HG03571 (cell line): ENCODE results near the gene KLHL24.
"Not testable (repeated sequence)": the region's sequence is repeated elsewhere in the genome, so short reads cannot be mapped to it uniquely, and the experiment has no call there.

Experiments
- ATAC-seq: cut with Tn5 transposase; IDR thresholded peaks from one replicate; pipeline ENCODE4 v1.9.1; 2021; ENCODE audit not compliant: unreplicated experiment

The KLHL24 gene, protein sequence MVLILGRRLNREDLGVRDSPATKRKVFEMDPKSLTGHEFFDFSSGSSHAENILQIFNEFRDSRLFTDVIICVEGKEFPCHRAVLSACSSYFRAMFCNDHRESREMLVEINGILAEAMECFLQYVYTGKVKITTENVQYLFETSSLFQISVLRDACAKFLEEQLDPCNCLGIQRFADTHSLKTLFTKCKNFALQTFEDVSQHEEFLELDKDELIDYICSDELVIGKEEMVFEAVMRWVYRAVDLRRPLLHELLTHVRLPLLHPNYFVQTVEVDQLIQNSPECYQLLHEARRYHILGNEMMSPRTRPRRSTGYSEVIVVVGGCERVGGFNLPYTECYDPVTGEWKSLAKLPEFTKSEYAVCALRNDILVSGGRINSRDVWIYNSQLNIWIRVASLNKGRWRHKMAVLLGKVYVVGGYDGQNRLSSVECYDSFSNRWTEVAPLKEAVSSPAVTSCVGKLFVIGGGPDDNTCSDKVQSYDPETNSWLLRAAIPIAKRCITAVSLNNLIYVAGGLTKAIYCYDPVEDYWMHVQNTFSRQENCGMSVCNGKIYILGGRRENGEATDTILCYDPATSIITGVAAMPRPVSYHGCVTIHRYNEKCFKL

DNA sequence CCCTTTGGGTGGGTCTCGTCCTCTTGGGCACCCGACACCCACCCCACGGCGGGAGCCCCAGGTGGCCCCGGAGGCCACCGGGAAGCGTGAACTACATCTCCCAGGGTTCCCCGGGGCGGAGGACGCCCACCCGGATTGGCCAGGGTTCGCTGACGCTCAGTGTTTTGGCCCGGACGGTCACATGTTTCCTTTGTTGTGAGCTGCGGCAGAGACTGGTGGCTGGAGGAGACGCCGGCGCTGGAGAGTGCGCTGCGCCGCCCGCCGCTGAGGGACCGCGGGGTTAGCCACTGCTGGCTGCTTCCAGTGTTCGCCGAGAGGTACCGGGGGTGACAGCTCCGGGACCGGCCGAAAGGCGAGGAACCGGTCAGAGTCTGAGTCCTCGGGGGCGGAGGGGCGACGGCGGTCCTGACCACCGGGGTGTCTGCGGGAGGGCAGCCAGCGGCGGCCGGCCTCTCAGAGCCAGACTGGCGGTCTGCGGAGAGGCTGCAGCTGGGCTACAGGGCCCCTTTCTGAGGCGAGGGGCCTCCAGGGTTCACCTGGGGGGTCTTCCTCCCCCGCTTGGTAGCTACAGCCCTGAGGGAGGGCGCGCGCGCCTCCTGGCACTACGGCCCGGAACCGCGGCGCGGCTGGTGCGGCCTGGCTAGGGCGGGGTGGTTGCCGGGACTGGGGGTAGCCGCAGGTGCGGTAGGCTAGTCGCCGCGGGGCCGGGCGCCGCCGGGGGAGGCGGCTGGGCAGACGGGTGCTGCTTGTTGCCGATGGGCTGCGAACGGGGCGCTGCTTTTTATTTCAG is at the start of gene KLHL24:
Gene KLHL24 (plus strand): TSS at position 193 of the 790 bp plus-strand sequence. CDS start 14,734 bp downstream, outside the sequence.
- peak; percentile 85 for ATAC-seq

DNA sequence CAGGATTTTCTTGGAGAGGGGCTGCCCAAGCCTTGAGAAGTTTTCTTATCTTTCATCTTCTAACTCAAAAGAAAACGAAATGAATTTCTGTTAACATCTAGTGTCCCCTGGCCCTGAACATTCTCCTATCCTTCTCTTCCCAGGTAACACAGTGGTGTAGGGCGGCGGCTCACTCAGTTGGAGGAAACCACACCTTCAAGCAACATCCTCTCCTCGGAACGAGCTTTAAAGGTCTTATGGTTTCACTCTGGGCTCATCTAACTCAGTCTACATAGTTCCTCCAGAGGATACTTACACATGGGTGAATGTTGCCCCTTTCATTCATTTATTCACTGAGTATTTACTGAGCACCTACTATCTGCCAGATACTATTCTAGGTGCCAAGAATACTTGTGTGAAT is 48.9 kb upstream of the KLHL24 start:
- ATAC-seq: no peak

DNA sequence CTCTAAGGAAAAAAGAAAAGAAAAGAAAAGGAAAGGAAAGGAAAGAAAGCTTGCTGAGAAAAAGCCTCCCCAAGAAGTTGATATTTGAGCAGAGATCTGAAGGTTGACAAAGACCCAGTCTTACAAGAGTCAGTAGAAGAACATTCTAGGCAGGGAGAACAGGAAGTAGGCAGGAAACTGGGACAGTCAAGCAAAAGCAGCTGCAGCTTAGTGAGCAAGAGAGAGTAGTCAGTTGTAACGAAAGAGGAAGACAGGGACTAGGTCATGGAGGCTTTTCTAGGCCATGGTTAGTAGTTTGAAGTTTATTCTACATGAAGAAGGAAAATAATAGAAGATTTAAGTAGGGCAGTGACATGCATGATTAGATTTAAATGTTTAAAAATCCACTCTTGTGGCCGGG is 48.1 kb upstream of the KLHL24 start:
- no peak for ATAC-seq

DNA sequence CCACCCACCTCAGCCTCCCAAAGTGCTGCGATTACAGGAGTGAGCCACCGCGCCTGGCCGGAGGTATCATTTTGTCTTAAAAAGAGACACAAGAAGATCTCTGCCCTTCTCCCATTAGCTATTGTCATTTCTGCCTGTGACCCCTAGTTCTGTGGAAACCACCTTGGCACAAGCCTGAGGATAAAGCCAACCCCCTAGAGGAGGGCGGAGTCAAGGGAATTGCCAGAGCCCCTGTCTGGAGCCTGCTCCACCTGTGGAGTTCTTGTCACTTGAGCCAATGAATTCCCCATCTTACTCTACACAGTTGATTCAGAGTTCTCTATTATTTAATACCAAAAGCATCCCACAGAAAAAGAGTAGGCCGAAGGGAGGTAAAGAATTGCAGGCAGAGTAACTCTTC is 45.0 kb upstream of the KLHL24 start:
- no peak for ATAC-seq

DNA sequence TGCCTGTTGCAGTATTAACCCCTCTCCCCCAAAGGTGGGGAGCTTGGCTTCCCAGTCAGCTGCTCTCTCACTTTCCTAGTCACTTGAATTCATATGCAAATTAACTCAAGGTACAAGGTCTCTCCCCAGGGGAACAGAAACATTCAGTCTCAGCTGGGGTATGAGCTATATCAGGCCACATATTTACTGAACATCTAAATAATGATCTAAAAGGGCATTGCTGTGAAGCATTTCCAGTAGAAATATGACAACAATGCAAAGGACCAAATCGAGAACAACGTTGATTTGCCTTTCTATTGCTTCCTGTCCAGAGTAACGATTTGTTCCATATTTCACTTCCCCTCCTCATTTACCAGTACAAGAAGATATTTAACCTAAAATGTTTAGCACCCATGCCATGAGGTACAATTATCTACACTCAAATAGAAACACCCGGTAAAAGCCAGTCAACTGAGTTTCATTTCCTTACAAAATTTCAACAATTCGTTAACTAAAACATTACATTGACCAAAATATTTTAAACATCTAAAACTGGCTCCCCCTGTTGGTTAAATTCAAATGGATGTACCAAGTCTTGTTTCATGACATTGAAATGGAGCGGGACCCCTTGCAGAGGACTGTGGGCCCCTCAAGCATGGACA is 43.4 kb upstream of the KLHL24 start:
- ATAC-seq: peak; percentile 94

DNA sequence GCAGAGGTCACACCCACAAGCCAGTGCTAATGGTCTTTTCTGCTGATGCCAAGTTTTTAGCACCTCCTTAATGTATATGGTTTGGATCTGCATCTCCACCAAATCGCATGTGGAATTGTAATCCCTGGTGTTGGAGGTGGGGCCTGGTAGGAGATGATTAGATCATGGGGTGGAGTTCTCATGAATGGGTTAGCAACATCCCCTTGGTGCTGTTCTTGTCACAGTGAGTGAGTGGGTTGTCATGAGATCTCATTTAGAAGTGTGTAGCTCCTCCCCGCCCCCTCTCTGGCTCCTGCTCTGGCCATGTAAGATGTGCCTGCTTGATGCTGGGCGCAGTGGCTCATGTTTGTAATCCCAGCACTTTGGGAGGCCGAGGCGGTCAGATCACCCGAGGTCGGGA is 42.6 kb upstream of the KLHL24 start:
- no peak for ATAC-seq

DNA sequence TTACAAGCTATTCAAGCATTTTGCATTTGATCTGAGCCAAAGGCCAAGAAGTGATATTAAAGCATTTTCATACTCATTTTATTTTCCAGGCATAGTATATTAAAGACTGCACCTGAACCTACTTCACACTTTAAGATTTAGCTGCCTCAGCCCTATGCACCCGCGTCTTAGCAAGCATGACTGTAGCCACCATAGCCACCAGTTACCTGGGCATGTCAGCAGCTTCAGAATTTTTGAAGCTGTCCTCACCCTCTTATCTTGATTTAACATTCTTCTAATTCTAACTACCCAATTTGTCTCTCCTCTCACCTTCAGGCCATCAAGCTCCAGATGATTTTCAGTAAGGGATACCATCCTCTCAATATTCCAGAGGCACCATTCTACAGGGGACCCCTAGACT is 40.8 kb upstream of the KLHL24 start:
- ATAC-seq: no peak

DNA sequence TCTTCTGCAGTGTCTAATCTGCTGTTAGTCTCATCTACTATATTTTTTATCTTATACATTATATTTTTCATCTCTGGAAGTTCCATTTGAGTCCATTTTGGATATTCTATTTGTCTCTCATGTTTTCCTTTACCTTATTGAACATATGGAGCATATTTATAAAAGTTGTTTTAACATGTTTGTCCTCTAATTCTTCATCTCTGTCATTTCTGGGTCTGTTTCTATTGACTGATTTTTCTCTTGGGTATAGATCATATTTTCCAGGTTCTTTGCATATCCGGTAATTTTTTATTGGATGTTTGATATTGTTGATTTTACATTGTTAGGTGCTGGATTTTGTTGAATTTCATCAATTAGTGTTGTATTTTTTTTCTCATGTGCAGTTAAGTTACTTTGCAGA is 37.5 kb upstream of the KLHL24 start:
- no peak for ATAC-seq

DNA sequence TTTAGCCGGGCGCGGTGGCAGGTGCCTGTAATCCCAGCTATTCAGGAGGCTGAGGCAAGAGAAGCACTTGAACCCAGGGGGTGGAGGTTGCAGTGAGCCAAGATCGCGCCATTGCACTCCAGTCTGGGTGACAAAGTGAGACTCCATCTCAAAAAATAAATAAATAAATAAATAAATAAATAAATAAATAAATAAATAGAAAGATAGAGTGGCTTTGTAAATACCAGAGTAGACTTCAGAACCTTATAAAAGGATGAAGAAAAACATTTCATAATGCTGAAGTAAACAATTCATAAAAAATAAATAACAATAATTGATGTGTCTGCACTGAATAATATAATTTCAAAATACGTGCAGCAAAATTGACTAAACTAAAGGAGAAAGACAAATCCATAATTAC is 24.1 kb upstream of the KLHL24 start:
- ATAC-seq: not testable (repeated sequence)

DNA sequence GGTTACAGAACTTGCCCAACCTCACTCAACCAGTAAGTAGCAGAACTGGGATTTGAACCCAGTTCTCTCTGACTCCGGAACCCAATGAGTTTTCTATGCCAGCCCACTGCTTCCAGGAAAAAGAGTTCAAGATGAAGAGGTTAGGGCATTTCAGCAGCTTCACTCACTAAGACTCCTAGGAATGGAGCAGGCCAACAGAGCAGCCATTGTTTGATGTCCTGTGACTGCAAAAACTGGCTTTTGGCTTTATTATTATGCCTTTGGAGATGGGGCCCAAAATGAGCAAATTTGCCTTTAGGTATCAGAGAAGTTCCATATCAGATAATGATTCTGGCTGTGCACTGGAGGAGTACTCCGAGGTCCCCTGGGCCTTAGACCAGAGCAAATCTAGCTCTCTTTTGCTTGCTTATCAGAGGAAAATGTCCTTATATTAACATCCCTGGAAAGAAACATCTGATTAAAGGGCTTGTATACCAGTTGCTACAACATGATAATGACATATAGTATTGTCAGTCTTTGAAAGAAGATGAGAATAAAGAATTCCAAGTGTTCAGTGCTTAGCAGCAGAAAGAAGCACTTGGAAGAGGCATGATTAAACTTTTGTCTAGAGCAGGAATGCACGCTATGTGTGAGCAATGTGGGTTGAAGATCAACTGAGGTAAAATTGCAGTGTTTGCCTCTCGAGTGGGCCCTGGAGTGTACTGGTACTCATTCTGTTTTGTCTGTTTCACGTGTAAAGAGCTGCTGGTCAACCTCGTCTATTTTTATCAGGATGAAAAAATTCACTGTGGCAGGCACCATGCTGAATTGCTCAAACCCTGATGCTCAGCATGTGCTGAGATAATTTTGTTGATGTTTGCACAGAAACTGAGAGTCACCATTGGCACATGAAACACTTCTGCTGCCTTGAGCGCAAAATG is 21.8 kb upstream of the KLHL24 start:
- ATAC-seq: no peak

DNA sequence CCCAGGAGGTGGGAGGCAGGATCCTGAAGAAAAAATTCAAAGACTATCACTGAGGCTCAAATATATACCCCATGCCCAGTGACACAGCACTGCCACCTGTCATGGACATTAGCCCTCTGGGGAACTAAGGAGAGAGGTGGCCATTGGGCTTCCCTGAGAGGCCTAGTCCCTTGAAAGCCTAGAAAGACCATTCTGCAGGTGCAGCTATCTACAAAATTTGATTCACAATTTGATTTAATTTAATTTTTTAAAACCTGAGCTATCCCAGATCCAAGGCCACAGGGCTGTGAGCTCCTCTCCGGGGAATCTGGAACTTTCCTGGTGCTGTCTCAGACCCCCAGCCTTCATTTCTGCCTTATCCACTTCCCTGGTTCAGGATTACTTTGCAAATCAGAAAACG is 16.9 kb upstream of the KLHL24 start:
- ATAC-seq: no peak

DNA sequence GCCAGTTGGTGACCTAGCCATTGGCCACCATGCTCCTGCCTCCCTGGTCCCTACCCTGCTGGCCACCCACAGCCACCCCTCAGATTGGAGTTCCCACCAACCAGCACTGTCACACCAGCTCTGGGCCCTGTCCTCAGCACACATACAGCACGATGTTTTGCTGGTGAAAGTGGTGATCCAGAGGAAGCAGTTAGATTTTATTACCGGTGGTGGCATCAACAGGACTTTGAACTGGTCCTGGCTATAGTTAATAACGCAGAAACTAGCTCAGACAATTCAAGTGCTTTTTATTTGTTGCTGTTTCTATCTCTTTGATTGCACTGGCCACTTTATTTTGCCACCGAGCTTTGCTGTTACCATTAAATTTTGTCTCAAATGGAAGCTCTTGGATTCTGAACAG is 16.4 kb upstream of the KLHL24 start:
- ATAC-seq: no peak

DNA sequence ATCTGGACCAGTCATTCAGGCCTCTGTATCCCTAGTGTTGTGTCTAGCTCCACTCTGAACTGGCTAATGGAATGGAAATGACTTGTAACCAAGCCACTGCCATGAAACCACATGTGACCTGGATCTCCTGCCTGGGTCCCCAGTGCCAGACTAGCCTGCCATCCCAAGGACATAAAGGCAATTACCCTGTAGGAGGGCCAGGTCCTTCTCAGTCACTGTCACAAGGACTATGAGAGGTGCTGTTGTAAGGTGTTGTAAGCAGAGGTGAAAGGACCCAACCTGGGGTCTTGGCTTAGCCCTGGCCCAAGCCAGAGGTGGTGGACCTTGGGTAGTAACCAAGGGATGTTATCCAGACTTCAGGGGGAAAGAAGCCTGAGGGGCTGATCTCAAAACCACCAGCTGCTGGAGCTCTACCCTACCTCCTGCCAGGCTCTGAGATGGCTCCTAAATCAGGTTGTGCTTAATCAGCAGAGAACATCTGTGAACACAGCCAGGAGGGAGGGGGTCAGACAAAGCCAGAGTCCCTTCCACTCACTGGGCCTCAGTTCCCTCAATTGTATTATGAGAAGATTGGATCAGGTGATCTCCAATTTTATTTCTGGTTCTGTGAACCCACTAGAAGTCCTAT is 15.7 kb upstream of the KLHL24 start:
- ATAC-seq: no peak

DNA sequence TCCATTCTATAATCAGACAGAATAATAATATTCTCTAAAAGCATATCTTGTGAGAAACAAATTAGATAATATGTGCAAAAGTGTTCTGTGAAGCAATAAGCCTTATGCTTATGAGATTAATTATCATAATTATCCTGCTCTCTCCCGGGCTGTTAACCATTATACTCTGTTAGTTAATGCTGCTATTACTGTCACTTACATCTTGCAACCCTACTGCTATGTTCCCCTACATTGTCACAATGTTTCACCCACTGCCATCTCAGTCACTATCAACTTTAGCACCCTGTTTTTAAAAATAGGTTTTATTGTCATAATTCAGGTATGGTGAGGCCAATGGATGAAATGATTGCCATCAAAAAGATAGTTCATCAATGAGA is 15.2 kb upstream of the KLHL24 start:
- ATAC-seq: no peak

DNA sequence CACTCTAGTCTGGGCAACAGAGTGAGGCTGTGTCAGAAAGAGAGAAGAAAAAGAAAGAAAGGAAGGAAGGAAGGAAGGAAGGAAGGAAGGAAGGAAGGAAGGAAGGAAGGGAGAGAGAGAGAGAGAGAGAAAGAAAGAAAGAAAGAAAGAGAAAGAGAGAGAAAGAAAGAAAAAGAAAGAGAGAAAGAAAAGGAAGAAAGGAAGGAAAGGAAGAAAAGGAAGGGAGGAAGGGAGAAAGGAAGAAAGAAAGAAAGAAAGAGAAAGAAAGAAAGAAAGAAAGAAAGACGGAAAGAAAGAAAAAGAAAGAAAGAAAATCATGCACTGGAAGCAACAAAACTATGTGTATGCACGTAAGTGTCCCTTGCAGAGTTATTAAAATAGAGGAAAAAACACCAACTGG is 12.9 kb upstream of the KLHL24 start:
- not testable (repeated sequence) for ATAC-seq

DNA sequence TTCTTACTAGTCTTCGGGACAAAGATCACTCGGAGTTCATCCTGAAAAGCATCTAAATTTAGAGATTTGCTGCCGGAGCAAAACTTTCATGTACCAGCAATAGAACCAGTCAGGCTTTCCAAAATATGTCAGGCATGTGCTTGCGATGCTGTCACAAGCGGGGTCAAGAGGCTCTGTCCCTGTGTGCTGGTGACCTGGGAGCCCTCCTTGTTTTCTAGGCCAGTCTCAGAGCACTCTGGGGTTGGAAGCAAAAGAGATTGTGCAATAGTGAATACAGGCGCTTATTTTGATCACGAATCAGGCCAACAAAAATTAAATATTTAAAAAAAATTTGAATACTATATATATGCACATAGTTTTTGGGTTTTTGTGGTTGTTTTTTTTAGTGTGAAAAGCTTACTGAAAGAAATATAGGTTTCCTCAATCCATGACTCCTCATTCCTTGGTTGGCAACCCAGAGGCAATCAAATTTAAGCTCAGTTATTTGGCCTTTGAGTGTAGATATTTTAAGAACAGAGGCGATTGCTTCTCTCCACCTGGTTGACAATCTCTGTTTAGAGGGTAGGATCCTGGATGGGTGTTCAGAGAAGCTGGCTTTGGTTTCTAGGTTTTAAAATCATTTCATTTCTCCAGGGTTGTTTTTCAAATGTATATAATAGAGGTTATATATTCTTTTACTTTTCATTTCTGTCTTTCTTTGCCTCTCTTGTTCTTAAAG is 8.4 kb upstream of the KLHL24 start:
- ATAC-seq: no peak

DNA sequence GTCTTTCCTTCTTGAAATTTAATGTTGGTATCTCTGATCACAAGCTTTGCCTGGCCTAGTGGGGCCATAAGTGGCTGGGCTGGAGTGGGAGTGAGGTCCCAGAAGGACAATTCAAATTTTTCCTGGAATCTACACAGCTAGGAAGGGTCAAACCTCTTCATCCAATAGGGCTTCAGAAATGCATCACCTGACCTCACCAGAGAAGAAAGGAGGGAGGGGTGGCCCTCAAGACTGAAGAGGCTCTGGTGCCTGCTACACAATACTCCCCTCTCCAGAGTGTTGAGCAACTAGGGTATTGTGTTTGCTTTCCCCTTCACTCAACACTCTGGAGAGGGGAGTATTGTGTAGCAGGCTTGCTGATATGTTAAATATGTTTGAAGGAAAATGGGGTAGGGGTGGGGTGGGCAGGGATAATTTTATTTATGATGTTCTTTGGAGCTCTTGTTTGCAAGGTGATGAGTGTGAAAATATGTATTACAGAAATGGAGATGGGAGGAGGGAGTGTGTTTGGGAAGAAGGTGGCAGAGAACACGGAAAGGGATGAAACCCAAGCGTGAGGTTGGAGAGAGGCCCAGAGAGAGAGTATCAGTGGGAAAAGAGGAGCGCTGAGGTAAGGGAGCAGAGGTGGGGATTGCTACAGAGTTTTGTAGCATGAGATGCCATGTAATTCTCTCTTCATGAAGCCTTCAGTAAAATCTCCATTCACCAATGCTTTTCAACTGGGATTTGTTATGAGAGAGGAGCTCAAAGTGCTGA is 5.7 kb upstream of the KLHL24 start:
- no peak for ATAC-seq

DNA sequence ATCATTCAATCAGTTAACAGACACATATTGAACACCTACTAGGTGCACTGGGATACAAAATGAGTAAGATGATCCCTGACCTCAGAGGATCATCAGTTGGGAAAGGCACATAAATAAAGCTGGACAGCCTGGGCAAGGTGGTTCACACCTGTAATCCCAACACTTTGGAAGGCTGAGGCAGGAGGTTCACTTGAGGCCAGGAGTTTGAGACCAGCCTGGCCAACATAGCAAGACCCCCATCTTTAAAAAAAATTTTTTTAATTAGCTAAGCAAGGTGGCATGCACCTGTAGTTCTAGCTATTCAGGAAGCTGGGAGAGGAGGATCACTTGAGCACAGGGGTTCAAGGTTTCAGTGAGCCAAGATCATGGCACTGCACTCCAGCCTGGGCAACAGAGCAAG is 3.7 kb upstream of the KLHL24 start:
- ATAC-seq: no peak

DNA sequence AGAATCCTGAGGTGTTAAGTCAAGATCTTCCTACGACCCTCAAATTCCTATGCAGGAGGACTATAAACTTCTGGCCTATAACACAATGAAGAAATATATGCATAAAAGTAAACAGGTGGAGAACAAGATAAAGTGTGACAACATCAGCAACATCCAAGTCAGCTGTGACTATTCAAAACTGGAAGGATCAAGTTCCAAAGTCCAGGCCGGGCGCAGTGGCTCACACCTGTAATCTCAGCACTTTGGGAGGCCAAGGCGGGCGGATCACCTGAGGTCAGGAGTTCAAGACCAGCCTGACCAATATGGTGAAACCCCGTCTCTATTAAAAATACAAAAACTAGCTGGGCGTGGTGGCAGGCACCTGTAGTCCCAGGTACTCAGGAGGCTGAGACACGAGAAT is 2.7 kb upstream of the KLHL24 start:
- ATAC-seq: not testable (repeated sequence)
